Measurements from ENCODE around the gene MRPL40. TPM values are rescaled to one million over a fixed set of nuclear protein-coding genes. Genes with fewer than 3 reads are reported as not detected.
A peak's percentile ranks its signal among the peaks of the same experiment; 100 is the strongest.

Gene MRPL40
- total RNA-seq, 1 experiment from 2014 or later, result 40.1 TPM

DNA sequence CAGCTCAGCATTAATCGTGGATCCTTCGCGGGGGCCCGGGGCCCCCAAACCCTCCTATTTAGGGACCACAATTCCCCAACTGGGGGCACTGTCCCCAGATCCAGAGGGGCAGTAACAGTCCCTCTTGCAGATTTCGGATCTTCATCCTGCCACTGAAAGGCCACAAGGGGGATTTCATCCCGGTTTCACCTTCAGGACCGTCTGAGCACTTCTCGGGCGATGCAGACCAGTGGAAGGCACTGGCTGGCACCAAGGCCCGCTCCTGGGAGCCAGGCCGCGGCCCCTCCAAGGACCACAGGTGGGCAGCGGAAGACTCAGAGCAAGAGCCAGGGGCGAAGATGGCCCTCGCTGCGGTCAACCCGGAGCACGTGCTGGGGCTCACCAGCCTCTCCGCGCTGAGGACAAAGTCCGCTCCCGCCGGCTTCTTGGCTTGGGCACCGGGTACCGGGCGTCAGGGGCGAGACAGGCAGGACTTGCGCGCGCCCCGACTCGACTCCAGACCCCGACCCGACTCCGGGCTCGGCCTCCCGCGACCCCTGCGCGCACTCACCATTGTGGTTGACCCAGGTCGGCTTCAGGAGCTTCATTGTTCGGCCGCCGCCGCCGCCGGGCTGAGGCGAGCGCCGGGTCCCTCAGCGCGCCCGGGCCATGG, 1.3 kb upstream of the MRPL40 start:
- Histone ChIP-seq H3K27me3 (ENCODE audit: insufficient read depth, low read length) (no peaks in the 10 kb centered on the region), H3K9me2 (ENCODE audit: insufficient read depth) (no peaks in the 10 kb centered on the region), H3K9ac (ENCODE audit: low read length) (peak overlapping the region; percentile 89), H2AFZ (ENCODE audit: low read depth, low read length, poor library complexity, severe bottlenecking) (no peak overlapping the region), H3K9me3 (ENCODE audit: control insufficient read depth in 1 of 2, insufficient read depth in 1 of 2, low read depth in 1 of 2, low read length in 2 of 2) (no peaks in the 10 kb centered on the region), H4K20me1 (ENCODE audit: insufficient read depth) (no peaks in the 10 kb centered on the region), H3K27ac (ENCODE audit: low read depth, low read length) (peak overlapping the region; percentile 98), H3K36me3 (ENCODE audit: control insufficient read depth in 1 of 2, insufficient read depth in 2 of 2, low read length in 2 of 2) (peaks cover 7 to 11% of the 10 kb centered on the region in 2 experiments; a peak in 3 of 4 replicates), H3K4me3 (replicated peaks in 1 of 2; ENCODE audit: low read depth in 1 of 2, low read length in 2 of 2) (peak overlapping the region; percentile 92 to 94), H3K79me2 (ENCODE audit: insufficient read depth, low read length) (peaks cover 75% of the 10 kb centered on the region), H3K4me1 (ENCODE audit: control insufficient read depth in 1 of 2, insufficient read depth in 2 of 2, low read length in 2 of 2) (peaks cover 16 to 17% of the 10 kb centered on the region in 2 experiments), H3K4me2 (ENCODE audit: low read length) (peak overlapping the region; percentile 88)
- intact Hi-C loops (cut with micrococcal nuclease), result loop anchor here (2.0 kb wide), 1 partner anchor 252 kb away; the partner anchor contains the start of gene SLC25A1
- DNase-seq (ENCODE audit: low read depth, low spot score) (no peak), ATAC-seq (peak; percentile 4; the same call in 1 of the 2 replicates)
- TF ChIP-seq RAD21 (IDR thresholded peaks at IDR 0.05; ENCODE audit: low read depth), result no peak
- TF ChIP-seq FOSL1 (IDR thresholded peaks at IDR 0.05; ENCODE audit: low read depth), result no peak
- TF ChIP-seq EZH2phosphoT487 (IDR thresholded peaks at IDR 0.05; ENCODE audit: borderline replicate concordance), result no peak
- TF ChIP-seq, protein P1, sequence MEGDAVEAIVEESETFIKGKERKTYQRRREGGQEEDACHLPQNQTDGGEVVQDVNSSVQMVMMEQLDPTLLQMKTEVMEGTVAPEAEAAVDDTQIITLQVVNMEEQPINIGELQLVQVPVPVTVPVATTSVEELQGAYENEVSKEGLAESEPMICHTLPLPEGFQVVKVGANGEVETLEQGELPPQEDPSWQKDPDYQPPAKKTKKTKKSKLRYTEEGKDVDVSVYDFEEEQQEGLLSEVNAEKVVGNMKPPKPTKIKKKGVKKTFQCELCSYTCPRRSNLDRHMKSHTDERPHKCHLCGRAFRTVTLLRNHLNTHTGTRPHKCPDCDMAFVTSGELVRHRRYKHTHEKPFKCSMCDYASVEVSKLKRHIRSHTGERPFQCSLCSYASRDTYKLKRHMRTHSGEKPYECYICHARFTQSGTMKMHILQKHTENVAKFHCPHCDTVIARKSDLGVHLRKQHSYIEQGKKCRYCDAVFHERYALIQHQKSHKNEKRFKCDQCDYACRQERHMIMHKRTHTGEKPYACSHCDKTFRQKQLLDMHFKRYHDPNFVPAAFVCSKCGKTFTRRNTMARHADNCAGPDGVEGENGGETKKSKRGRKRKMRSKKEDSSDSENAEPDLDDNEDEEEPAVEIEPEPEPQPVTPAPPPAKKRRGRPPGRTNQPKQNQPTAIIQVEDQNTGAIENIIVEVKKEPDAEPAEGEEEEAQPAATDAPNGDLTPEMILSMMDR (IDR thresholded peaks at IDR 0.05 in 2 of 3, conservative IDR thresholded peaks at IDR 0.05 in 1 of 3; ENCODE audit: borderline replicate concordance in 1 of 3, insufficient read depth in 1 of 3, low read depth in 2 of 3, low read length in 2 of 3), result peak in 2 of 3 experiments; percentile 14 to 31; a peak in 2 of 6 replicates
- no TSS peak for BruUV-seq (replicated peaks)
- POLR2A ChIA-PET, result interaction anchor here (1.1 kb wide), 2 partner anchors 12 to 252 kb away, joined by 3 to 4 read pairs; partner anchors contain the start of gene SLC25A1
- CTCF ChIA-PET, result no interaction called here
- RAD21 ChIA-PET (ENCODE audit: low non-redundant PET in 1 of 2, low total read pairs in 2 of 2, uncharacterized antibody in 2 of 2, unreplicated experiment in 2 of 2), result no interaction called here

DNA sequence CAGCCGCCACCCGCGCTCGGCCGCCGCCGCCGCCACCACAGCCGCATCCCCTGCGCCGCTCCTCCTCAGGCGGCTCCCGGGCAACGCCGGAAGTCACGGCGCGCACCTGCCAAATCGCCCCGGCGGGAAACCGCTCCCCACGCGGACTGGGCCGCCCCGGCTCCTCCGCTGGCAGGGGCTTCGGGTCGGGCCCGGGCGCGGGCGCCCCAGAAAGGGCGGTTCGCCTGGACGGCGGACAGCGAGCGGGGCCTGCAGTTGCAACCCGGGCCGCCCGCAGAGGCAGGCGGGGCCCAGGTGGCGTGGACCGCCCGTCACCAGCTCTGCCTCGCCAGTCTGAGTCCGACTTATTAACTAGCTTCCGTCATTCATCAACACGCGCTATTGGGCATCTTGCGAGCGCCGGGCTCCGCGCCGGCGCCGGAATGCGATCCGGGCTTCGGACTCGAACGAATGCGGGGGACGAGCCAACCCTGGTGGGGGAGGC, 654 bp upstream of the MRPL40 start, which contains the start of gene HIRA:
Gene HIRA (minus strand): TSS at position 85 of the 484 bp plus-strand sequence. CDS start 257 bp downstream, outside the sequence.
- peak; percentile 53 for DNase-seq (ENCODE audit: low read depth, low spot score)
- H3K9me3 ChIP-seq (ENCODE audit: control insufficient read depth in 1 of 2, insufficient read depth in 1 of 2, low read depth in 1 of 2, low read length in 2 of 2), result no peaks in the 10 kb centered on the region
- ChIA-PET CTCF (no interaction called here), RAD21 (ENCODE audit: low non-redundant PET in 1 of 2, low total read pairs in 2 of 2, uncharacterized antibody in 2 of 2, unreplicated experiment in 2 of 2) (no interaction called here), POLR2A (interaction anchor here (1.1 to 1.2 kb wide), 3 partner anchors 12 to 253 kb away, joined by 3 to 4 read pairs (median 3); partner anchors contain the start of genes C22orf39 and SLC25A1)
- H4K20me1 ChIP-seq (ENCODE audit: insufficient read depth), result no peaks in the 10 kb centered on the region
- peak within 1 kb of the TSS; percentile 99 for H3K4me2 ChIP-seq (ENCODE audit: low read length)
- H2AFZ ChIP-seq (ENCODE audit: low read depth, low read length, poor library complexity, severe bottlenecking), result no peak within 1 kb of the TSS
- no TSS peak for BruUV-seq (replicated peaks)
- H3K9ac ChIP-seq (ENCODE audit: low read length), result peak within 1 kb of the TSS; percentile 97
- H3K79me2 ChIP-seq (ENCODE audit: insufficient read depth, low read length), result peaks cover 69% of the 10 kb centered on the region
- H3K9me2 ChIP-seq (ENCODE audit: insufficient read depth), result no peaks in the 10 kb centered on the region
- H3K36me3 ChIP-seq (ENCODE audit: control insufficient read depth in 1 of 2, insufficient read depth in 2 of 2, low read length in 2 of 2), result peaks cover 7 to 12% of the 10 kb centered on the region in 2 experiments; a peak in 3 of 4 replicates
- no peaks in the 10 kb centered on the region for H3K27me3 ChIP-seq (ENCODE audit: insufficient read depth, low read length)
- intact Hi-C loops (cut with micrococcal nuclease), result loop anchor here (1.0 to 2.0 kb wide), 2 partner anchors 48 to 253 kb away; partner anchors contain the start of genes CDC45, SLC25A1 and UFD1
- H3K4me1 ChIP-seq (ENCODE audit: control insufficient read depth in 1 of 2, insufficient read depth in 2 of 2, low read length in 2 of 2), result peaks cover 16 to 17% of the 10 kb centered on the region in 2 experiments
- peak; percentile 66 for ATAC-seq
- peak within 1 kb of the TSS; percentile 92 to 94 for H3K4me3 ChIP-seq (replicated peaks in 1 of 2; ENCODE audit: low read depth in 1 of 2, low read length in 2 of 2)
- peak within 1 kb of the TSS; percentile 98 for H3K27ac ChIP-seq (ENCODE audit: low read depth, low read length)
- TF ChIP-seq CBX3 (IDR thresholded peaks at IDR 0.05; ENCODE audit: low read depth) (0 out of 2 replicates have a peak, but pooled peaks have one; percentile 32), RAD21 (IDR thresholded peaks at IDR 0.05; ENCODE audit: low read depth) (no peak), ZFX (IDR thresholded peaks at IDR 0.05) (peak; percentile 87), TCF7L2 (IDR thresholded peaks at IDR 0.05; ENCODE audit: borderline replicate concordance, extremely low read depth, insufficient read depth, insufficient read length) (peak; percentile 13), YY1 (IDR thresholded peaks at IDR 0.05; ENCODE audit: extremely low read depth, insufficient replicate concordance, low read depth, low read length) (peak; percentile 59)
- TF ChIP-seq, protein P1 (IDR thresholded peaks at IDR 0.05 in 2 of 3, conservative IDR thresholded peaks at IDR 0.05 in 1 of 3; ENCODE audit: borderline replicate concordance in 1 of 3, insufficient read depth in 1 of 3, low read depth in 2 of 3, low read length in 2 of 3), result no peak
- TF ChIP-seq, protein P2, sequence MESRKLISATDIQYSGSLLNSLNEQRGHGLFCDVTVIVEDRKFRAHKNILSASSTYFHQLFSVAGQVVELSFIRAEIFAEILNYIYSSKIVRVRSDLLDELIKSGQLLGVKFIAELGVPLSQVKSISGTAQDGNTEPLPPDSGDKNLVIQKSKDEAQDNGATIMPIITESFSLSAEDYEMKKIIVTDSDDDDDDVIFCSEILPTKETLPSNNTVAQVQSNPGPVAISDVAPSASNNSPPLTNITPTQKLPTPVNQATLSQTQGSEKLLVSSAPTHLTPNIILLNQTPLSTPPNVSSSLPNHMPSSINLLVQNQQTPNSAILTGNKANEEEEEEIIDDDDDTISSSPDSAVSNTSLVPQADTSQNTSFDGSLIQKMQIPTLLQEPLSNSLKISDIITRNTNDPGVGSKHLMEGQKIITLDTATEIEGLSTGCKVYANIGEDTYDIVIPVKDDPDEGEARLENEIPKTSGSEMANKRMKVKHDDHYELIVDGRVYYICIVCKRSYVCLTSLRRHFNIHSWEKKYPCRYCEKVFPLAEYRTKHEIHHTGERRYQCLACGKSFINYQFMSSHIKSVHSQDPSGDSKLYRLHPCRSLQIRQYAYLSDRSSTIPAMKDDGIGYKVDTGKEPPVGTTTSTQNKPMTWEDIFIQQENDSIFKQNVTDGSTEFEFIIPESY (IDR thresholded peaks at IDR 0.05; ENCODE audit: extremely low read depth, insufficient replicate concordance, low read length), result no peak
